SU-DHL-6 (cell line): Measurements from ENCODE around the gene NEIL3.

Source experiments
- CTCF ChIP-seq: fragments of 200-600 bp; sonication (generic); IDR thresholded peaks from one replicate; pipeline ENCODE4 v1.5.1; 2017; ENCODE audit warnings: antibody characterized with exemption, mild to moderate bottlenecking, low read length, moderate library complexity; ENCODE audit not compliant: insufficient read depth, poor library complexity, severe bottlenecking
- EZH2phosphoT487 ChIP-seq: fragments of 200-600 bp; sonication (generic), shearing (Covaris generic); conservative IDR thresholded peaks from 2 replicates; pipeline ENCODE4 v1.6.1; 2018; ENCODE audit warnings: mild to moderate bottlenecking, antibody characterized with exemption, low read length, moderate library complexity, mixed read lengths

- TF ChIP-seq EZH2phosphoT487 (no peak), CTCF (no peak)
These were observed 44.8 kb upstream of the NEIL3 start for GRCh38 chr4:177264788-177265422.
